Fibroblast of villous mesenchyme (primary cell): ENCODE measurements around the gene TAF1A. TPM values are rescaled to one million over a fixed set of nuclear protein-coding genes. Genes with fewer than 3 reads are reported as not detected.

Experiments used
- DNase-seq: peaks from one replicate; pipeline ENCODE4 v3.0.0-alpha.2; 2010; ENCODE audit warnings: low read depth
- H3K4me3 ChIP-seq: 2 replicates; pipeline ENCODE4 v1.5.1; 2011; ENCODE audit warnings: low read depth, mild to moderate bottlenecking, low read length
- total RNA-seq: library from RNA; depleted of rRNA; stranded (reverse); fragments of >200 nt; gene quantifications from 2 replicates; pipeline ENCODE4 v1.2.3, GENCODE V29; 2012
- TF ChIP-seq, protein P1 (sequence below): IDR thresholded peaks from 2 replicates; pipeline ENCODE4 v1.5.1; 2012; ENCODE audit warnings: low read depth, mild to moderate bottlenecking, low read length; ENCODE audit not compliant: insufficient read depth

TAF1A gene
- total RNA-seq, 1 donor, result 15.5 TPM

DNA sequence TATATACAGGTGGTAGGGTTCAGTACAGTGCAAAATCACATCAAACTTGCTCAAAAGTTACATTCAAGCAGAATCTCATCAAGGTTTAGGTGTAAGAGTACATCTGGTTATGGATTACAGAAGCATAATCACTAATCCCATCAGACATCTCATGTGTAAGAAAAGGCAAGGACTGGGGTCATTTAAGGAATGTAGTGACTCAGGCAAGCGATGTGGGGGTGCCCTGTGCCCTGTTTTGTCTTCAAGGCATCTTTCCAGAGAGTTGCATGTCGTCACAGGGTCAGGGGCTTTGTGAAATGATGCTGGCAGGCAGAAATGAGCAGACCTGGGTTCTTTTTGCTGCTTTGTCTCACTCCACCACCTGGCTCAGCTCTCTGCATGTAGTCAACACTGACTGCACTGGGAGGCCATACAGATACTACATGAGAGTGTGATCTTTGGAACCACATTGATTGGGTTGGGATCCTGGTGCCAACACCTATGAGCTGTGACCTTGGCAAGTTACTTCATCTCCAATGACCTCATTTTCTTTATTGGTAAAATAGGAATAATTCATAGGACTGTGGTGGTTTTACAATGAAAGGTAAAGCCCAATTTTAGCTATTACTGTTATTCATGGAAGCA lies 33.6 kb downstream of the TAF1A start:
- no peak for DNase-seq
- TF ChIP-seq, protein P1, sequence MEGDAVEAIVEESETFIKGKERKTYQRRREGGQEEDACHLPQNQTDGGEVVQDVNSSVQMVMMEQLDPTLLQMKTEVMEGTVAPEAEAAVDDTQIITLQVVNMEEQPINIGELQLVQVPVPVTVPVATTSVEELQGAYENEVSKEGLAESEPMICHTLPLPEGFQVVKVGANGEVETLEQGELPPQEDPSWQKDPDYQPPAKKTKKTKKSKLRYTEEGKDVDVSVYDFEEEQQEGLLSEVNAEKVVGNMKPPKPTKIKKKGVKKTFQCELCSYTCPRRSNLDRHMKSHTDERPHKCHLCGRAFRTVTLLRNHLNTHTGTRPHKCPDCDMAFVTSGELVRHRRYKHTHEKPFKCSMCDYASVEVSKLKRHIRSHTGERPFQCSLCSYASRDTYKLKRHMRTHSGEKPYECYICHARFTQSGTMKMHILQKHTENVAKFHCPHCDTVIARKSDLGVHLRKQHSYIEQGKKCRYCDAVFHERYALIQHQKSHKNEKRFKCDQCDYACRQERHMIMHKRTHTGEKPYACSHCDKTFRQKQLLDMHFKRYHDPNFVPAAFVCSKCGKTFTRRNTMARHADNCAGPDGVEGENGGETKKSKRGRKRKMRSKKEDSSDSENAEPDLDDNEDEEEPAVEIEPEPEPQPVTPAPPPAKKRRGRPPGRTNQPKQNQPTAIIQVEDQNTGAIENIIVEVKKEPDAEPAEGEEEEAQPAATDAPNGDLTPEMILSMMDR, result no peak
- H3K4me3 ChIP-seq, result no peak overlapping the region

DNA sequence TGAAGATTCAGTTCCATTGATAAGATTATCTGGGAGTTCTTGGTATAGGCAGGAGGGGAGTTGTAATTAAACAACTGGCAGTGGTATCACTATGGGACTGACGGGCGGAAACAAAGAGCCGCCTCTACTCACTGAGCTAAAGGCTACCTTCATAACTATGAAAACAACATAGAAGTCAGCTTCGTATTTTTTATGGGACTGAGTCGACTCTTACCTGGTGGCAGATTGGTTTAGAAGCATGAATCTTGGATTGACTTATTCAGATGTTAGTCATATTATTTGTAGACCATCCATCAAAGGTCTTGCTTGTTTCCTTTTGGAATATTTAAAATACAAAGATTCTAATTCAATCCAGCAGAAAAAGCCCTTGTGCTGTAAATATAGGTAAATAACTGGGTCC lies 35.6 kb downstream of the TAF1A start:
- no peak overlapping the region for H3K4me3 ChIP-seq
- DNase-seq, result no peak
- TF ChIP-seq, protein P1, result no peak

DNA sequence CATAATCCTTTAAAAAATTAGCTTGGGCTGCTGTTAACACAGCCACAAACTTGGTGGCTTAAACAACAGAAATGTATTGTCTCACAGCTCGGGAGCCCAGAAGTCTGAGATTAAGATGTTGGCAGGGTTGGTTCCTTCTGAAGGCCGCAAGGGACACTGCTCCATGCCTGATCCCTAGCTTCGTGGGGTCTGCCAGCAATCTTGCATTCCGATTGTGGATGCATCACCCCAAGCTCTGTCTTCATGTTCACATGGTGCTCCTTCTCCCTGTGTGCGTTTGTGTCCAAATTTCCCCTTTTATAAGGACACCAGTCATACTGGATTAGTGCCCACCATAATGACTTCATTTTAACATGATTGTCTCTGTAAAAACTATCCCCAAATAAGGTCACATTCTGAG lies 36.9 kb downstream of the TAF1A start:
- TF ChIP-seq, protein P1, result no peak
- no peak for DNase-seq
- no peak overlapping the region for H3K4me3 ChIP-seq

GRCh38 chr1:222547944-222548671 lies 41.6 kb downstream of the TAF1A start, which contains the start of gene HHIPL2:
TSS of gene HHIPL2 (minus strand) at chr1:222548104. CDS start at chr1:222548044, 60 bp downstream.
- TF ChIP-seq, protein P1, result no peak
- DNase-seq, result peak; percentile 5
- H3K4me3 ChIP-seq, result no peak within 1 kb of the TSS

DNA sequence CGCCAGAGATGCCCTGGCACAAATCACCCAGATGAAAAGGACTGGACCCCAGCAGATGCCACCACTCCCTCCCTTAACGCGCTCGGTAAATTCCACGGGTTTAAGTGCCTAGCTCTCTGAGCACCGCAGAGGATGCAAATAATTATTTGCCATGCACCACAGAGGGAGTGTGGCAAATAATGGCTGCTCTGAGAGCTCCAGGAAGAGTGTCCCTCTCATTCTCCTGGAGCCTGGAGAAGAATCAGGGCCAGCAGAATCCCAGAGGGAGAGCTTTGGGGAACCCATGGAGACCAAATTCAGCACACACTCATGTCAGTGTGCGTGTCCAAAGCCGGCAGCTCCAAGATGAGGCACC lies 42.5 kb downstream of the TAF1A start:
- H3K4me3 ChIP-seq, result no peak overlapping the region
- TF ChIP-seq, protein P1, result peak; percentile 5
- DNase-seq, result no peak

GRCh38 chr1:222546548-222547259 lies 43.0 kb downstream of the TAF1A start:
- TF ChIP-seq, protein P1, result no peak
- H3K4me3 ChIP-seq, result no peak overlapping the region
- DNase-seq, result peak; percentile 78
